HEK293 (cell line): ENCODE measurements around the gene ABR.

Source experiments
- CTCF ChIP-seq: fragments of 450-650 bp; formaldehyde crosslinking; IDR thresholded peaks from 2 replicates; pipeline ENCODE4 v1.5.1; 2016; ENCODE audit warnings: missing biosample characterization, missing genetic modification characterization
- MYNN ChIP-seq: fragments of 450-650 bp; formaldehyde crosslinking; IDR thresholded peaks from 2 replicates; pipeline ENCODE4 v1.5.1; 2016; ENCODE audit warnings: missing biosample characterization, missing genetic modification characterization, borderline replicate concordance
- SETDB1 ChIP-seq: IDR thresholded peaks from one replicate; pipeline ENCODE4 v1.6.1; 2017; ENCODE audit warnings: mild to moderate bottlenecking, low read length, moderate library complexity, mixed read lengths; ENCODE audit not compliant: insufficient read length
- ZBTB17 ChIP-seq: fragments of 450-650 bp; formaldehyde crosslinking; IDR thresholded peaks from 2 replicates; pipeline ENCODE4 v1.5.1; 2016; ENCODE audit warnings: missing biosample characterization, missing genetic modification characterization
- ZEB2 ChIP-seq: fragments of 450-650 bp; formaldehyde crosslinking; IDR thresholded peaks from 2 replicates; pipeline ENCODE4 v1.5.1; 2016; ENCODE audit warnings: missing biosample characterization, missing genetic modification characterization
- ZNF169 ChIP-seq: fragments of 450-650 bp; formaldehyde crosslinking; IDR thresholded peaks from 2 replicates; pipeline ENCODE4 v1.5.1; 2016; ENCODE audit warnings: missing biosample characterization, missing genetic modification characterization
- ZNF24 ChIP-seq: fragments of 450-650 bp; formaldehyde crosslinking; IDR thresholded peaks from 2 replicates; pipeline ENCODE4 v1.5.1; 2016; ENCODE audit warnings: missing biosample characterization, missing genetic modification characterization
- ZNF274 ChIP-seq, 2 experiments: fragments of 200-500 bp in 1 of 2; fragments of 450-650 bp in 1 of 2; sonication (Bioruptor generic) in 1 of 2; formaldehyde crosslinking in 1 of 2; IDR thresholded peaks; 2 replicates each; pipeline versions ENCODE4 v1.5.1 to v1.6.1; 2014 to 2016; ENCODE audit warnings: borderline replicate concordance in 1 of 2, inconsistent platforms in 1 of 2, low read length in 1 of 2, missing biosample characterization in 1 of 2, missing genetic modification characterization in 1 of 2
- ZNF488 ChIP-seq: fragments of 450-650 bp; formaldehyde crosslinking; IDR thresholded peaks from 2 replicates; pipeline ENCODE4 v1.5.1; 2016; ENCODE audit warnings: missing biosample characterization, missing genetic modification characterization
- ZNF626 ChIP-seq: fragments of 450-650 bp; sonication (Bioruptor Pico); formaldehyde crosslinking; IDR thresholded peaks from 2 replicates; pipeline ENCODE4 v1.5.1; 2018; ENCODE audit warnings: missing biosample characterization, missing genetic modification characterization, inconsistent platforms

- TF ChIP-seq CTCF (tag by site-specific recombination) (no peak), SETDB1 (no peak), ZNF488 (no peak), ZNF24 (tag by site-specific recombination) (no peak), MYNN (tag by site-specific recombination) (no peak), ZEB2 (tag by site-specific recombination) (no peak), ZBTB17 (tag by site-specific recombination) (no peak), ZNF169 (tag by site-specific recombination) (no peak), ZNF626 (tag by site-specific recombination) (no peak), ZNF274 (IDR thresholded peaks at IDR 0.05; ENCODE audit: low read length) (no peak), ZNF274 (tag by site-specific recombination; IDR thresholded peaks at IDR 0.05; ENCODE audit: borderline replicate concordance) (no peak)
Observed at GRCh38 chr17:1025733-1026598, 153.8 kb downstream of the ABR start.
